G401.6 (cell line): ENCODE measurements around the gene PID1.

Experiments
- FAIRE-seq: peaks from 2 replicates; lab custom pipeline; 2012; peaks lifted over from hg19 to GRCh38; lab: Jason Lieb, UNC

The PID1 gene

DNA sequence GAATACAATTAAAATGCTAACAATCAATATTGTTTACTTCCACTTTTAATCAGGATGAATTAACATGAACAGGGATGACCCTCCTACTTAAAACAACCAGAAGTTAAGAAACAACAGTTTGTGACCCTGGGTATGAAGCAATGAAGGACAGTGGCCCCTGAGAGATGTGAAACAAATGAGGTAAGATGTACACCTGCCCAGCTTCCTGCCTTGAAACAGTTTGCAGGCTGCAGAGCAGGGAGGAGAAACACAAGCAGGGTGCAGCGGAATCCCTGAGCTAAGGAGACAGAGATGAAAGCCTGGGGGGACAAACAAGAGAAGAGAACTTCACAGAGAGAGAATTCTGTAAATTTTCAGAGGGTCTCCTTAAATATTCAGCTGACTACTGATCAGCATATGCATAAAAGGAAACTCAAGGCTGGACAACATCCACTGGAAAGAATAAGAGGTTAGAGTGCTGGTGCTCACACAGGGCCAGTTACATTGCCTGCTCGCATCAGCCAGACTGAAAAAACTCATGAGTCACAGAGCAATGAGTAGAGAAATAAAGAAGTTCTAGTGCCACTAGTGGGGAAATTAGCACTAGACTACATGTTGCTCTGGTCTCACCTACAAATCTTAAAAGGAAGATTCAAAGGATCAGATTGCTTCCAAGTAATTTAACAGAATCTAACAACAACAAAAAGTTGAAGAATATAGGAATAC, 106.4 kb downstream of the PID1 start:
- FAIRE-seq, result no peak

DNA sequence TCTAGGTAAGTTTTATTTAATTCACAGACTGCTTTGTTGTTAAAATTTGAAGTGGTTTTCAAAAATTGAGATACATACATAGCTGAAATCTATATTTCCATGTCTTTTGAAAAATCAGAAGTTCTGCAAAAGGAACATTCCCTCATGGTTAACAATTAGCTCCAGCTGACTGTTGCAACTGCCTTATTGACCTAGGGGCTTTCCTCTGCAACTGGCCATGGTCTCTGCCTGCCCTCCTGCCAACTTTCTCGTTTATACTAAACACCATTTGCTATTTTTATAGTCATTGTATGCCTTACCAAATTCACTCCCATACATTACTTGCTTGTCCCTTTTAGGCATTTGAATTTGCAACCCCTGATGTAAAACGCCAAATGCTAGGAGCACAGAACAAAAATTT, 107.2 kb downstream of the PID1 start:
- no peak for FAIRE-seq

DNA sequence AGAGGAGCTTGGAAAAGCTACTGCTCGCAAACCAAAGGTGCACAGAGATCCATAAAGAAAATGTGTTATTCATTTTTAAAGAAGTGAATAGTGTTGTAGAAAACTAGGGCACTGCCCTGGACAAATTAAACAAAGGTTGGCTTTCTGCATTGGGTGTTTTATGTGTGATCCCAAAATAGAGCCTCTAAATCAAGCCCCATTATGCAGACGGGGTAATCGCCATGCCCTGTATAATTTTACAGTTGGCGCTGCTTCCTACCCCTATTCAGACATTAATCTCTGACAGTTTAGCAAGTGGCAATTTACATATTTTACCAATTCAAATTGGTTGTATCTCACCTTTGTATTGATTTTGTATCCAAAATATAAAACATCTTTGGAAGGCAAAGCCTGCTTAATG, 109.1 kb downstream of the PID1 start:
- FAIRE-seq, result no peak

DNA sequence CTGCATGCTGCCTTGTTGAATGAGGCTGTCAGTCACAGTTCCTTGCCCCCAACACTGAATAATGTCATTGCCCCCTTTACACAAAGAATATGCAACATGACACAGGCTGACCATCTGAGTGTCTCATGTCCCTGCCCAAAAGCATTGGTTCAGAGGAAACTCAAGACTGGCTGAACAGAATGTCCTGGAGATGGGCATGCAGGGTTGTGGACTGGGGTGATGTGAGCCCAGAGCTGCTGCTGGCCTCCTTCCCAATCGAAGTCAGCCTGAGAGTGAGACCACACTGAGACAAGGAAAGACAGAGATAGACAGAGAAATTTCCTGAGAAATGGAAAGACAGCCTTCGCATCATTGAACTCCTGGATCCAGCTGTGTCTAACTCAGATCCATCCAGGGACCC, 110.1 kb downstream of the PID1 start:
- FAIRE-seq, result no peak

DNA sequence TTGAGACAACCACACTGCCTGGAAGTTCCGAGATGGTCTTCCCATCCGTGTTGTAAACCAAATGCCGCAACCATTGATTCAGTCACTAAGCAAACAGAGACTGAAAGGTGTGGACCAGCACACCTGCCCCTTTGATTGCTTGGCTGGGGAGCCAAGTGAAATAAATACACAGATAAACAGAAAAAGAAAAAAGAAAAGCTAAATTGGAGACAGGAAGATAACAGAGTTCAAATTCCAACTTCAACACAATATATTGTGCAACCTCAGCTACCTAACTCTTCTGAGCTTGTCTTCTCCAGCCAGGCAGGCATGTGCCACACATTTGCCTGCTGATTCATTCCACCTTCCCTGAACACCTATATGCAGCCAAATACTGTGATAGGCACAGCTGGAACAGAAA, 110.9 kb downstream of the PID1 start:
- no peak for FAIRE-seq

DNA sequence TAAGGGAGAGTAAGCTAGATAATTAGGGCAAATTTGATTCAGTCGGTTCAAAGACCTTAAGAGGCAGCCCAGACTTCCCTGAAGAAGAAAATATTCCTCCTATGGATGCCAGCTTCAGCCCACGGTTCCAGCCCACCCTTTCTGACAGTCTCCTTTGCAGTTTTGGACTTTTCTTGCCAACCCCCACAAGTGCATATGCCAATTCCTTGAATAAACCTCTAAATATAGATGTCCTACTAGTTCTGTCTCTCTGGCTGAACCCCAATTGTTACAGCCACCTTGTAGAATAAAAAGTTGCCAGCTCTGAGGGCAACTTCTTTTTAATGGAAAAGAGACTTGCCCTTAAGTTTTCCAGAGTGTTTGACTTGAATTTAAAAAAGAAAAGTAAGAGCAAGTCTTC, 111.7 kb downstream of the PID1 start:
- no peak for FAIRE-seq

DNA sequence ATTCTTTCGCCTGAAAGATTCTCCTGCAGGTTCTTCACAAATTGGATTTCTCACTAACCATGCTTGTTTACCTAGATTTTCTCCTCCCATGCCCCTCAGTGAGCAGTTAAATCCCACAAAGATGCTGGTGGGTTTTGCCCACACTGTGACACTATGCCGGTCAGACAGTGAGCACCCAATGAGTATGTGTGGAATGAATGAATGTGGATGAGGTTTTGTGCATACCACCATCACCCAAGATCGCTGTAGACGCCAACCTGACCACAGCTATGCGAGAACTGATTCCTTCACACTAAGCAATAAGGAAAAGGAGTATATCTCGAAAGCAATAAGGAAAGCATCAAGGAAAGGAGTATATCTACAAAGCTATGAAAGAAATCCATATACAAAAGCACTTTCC, 116.7 kb downstream of the PID1 start:
- FAIRE-seq, result no peak

DNA sequence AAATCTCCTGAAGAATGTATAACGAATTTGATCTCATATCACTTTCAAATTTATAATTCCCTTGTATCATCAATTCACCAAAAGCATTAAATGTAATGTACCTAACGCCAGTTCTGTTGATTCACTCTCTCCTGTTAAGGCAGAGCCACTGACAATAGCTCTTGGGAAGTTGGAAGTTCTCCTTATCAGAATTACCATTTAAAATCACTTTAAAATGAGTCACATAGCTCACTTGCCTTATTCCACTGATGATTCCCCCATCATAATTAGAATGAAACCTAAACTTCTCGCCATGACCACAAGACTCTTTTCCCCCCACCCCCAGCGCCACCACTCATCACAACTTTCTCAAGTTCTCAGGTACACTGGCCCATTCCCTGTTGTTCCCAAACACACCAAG, 117.1 kb downstream of the PID1 start:
- no peak for FAIRE-seq

DNA sequence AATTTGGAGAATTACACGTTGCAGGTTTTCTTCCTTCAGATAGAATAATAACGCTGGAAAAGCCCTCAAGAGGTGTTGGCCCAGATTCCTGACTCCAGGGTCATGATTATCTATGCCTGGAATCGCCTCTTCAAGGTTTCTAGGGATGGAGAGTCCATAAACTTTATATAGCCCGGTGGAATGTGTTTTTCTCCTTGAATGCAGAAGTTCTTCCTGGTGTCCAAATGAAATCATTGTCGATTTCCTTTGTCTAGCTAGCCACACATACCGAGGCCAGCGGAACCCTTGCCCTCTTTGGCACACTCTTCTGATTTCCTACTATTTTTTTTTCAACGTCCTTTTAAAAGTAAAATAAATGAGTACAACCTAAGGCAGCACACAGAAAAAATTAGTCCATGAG, 117.8 kb downstream of the PID1 start:
- no peak for FAIRE-seq

DNA sequence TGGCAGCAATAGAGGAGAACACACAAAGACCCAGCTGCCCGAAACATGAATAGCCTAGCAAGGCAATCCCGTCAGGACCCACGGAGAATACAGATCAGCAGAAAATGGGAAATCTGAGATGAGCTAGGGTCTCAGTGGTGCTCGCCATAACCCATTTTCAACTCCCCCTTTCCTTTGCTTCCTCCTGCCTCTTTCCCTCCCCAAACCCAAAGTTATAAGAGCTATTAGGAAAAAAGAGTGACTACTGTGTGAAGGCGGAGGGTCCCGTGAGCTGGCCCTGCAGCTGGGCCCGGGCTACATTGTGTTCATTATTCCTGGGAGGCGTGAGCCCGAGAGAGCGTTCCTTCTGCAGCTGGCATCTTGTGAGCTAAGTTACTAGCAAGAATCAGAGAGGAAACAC, 118.4 kb downstream of the PID1 start:
- FAIRE-seq, result no peak

DNA sequence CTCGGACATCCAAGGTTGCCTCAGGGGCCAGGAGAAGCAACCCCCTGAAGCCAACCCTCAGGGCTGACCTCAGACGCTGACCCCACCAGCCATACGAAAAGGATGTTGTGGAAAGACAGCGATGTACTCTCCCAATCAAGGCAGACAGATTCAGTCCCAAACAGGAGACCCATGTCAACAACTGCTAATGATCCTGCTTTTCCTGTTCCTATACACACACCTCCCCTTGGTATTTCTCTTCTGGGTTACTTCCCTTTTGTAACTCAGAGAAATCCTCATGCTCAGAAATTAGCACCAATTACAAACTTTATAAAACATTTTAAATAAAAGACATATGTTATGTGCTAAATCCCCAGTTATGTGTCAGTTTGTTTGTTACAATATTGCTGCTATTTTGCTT, 120.8 kb downstream of the PID1 start:
- no peak for FAIRE-seq

DNA sequence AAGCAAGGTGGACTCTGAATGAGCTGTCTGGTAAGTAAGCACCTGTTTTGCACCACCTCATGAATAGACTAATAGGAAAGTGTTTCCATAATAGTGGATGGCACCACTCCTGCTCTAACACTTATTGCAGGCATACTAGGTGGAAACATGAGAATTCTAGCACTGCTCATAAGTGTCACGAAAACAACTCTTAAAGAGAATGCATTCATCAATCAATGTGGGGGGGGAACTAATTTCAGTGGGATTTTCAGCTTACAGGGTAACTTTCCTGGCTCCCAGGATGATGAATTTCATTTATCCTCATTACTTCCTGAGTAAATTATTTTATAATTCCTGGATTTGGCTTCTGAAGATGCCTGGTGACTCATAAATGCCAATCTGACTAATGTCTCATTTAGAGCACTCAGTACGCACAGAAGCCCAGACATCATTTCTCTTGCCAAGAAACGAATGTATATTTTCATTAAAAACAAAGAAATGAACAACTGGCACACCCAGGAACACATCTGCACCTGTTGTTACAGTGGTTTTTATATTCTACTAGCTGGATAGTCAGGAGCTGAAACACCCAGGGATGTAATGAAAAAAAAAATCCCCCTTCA, 129.6 kb downstream of the PID1 start:
- no peak for FAIRE-seq

DNA sequence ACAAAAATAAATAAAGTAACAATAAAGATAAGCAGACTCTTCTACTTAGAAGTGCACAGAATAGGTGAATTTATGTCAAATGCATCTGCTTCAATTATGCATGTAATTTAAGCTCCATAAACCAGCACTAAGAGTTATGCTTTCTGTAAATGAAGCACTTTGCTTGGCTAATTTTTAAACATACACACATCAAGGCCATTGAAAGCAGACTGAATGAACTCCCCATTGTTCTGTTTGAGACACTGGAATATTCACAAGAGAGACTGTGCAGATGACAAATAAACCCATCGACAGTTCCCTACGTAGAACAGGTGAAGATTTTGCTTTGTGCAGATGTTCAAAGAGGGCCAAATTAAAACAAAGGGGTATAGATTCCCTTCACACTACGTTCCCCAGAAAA, 133.4 kb downstream of the PID1 start:
- no peak for FAIRE-seq

DNA sequence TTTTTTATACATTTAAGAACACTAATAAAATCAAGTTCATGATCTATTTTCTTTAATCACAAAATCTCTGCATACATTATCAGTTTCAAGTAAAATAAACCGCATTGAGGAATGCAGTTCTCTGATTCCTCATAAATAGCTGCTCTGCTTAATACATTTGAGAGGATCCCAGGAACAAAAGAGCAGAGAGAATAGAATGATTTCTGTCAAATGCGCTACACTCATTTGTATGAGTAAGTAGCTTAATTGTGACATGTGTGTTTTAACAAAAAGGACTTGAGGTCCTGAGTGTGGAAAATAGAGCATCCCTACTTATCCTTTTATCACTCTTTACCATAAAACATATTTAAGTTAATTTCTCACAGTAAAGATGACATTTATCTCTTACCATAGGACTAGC, 134.0 kb downstream of the PID1 start:
- FAIRE-seq, result no peak

DNA sequence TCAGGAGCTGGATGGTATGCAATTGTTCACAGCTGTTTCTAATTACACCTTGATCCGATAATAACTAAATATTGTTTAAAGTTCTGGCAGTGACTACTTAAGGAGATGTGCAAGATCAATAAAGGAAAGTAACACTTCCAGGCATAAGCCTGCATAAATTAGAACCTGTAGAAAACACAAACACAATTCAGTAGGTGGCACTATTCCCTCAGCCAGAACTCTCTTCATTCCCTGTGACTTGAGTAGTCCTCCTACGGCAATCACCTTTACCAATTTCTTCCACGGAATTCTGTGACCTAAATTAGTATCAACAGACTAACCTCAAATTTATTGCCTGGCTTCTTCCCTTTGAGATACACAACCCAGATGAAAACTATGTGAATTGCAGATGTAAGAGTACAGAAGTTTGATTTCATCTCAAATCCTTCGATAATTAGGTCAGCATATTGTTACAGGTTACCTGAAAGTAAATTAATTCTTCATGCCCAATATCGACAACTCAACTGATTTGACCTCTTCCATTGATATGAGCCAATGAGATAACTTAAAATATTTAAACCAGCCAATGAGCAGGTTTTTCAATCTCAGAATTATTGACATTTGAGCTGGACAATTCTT, 137.8 kb downstream of the PID1 start:
- FAIRE-seq, result no peak

DNA sequence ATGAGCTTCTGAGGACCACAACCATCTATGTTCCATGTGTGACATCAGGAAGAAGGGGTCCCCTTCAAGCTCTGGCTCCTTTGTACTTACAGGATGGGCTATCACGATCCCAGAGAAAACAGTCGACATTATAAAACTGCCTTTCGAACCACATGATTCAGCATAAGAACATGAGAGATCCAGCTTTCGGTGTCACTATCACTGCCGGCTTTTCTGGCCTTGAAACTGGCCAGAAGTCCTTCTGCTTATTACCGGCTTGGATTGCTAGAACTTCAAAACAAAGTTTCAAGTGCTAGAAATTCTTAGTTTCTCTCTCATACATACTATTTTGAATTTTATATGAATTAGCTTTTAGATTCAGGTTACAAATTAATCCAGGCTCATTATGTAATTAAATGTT, 138.9 kb downstream of the PID1 start:
- no peak for FAIRE-seq

DNA sequence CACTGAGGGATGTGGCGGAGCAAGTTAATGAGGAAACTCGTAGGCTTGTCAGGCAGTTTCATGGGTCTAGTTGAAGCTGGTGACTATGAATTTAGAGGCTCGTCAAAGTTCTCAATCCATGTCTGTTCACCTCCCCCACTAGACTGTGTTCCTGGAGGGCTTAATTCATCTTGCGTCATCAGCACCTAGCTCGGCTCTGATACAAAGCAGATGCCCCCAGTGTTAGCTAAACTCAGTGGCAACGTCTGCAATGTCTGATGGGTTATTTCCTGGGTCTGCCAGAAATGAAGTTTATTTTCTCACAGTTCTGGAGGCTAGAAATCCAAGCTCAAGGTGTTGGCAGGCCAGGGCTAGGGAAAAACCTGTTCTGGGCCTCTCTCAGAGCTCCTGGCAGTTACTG, 140.6 kb downstream of the PID1 start:
- FAIRE-seq, result no peak

DNA sequence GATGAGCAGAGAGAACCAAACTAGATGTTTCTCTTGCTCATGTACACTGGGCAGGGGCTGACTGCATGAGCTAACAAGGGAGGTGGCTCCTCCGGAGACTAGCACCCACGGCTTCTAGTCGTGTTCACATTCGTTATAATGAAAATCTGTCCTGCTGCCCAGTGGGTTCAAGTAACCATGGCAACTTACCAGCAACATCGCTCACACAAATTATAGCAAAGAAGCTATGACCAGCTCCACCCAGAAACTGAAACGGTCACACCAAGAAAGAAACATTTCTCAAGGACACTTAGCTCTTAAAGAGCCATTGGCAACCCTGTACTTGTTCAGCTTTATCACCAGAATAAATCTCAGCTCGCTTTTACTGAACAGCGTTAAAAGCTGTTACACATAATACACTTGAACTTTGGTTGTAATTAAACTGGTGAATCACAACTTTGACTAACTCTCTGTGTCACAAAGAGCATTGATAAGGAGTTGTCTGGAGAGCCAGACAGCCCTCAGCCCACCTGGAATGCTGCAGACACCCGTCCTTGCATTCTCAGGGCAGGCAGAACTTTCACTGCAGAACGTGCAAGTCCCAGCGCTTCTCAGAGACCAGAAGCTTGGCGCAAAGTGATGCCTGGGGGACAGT, 141.2 kb downstream of the PID1 start:
- FAIRE-seq, result no peak

DNA sequence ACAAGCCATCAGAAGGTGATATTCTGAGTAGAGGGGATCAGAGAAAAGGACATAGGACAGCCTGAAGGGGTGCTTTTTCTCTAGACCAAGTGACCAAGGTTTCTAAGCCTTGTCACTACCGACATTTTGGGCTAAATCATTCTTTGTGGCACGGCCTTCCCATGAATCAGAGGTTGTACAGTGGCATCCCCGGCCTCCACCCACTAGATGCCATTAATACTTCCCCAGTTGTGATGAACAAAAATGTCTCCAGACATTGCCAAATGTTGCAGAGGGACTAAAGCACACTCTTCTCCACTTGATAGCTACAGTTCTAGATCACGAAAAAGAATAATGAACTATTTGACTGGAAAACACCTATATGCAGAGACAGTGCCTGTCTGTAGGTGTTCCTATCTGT, 143.6 kb downstream of the PID1 start:
- FAIRE-seq, result no peak

DNA sequence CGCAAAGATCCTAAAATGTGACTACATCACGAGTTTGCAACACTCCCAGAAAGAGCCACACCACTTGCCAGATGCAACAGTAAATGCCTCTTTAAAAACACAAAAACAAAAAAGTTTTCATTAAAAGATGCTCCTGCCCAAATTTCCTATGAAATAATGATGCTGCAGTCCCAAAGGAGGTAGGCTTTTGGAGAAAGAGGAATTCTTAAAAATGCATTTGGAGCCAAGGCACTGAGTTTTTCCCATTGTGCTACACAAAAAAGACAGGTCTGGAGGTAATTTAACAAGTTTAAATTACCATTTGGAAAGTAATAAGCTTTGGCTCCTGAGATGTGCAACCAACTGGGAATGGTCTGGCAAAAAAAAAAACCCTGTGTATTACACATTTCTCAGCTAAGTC, 145.0 kb downstream of the PID1 start:
- FAIRE-seq, result no peak

DNA sequence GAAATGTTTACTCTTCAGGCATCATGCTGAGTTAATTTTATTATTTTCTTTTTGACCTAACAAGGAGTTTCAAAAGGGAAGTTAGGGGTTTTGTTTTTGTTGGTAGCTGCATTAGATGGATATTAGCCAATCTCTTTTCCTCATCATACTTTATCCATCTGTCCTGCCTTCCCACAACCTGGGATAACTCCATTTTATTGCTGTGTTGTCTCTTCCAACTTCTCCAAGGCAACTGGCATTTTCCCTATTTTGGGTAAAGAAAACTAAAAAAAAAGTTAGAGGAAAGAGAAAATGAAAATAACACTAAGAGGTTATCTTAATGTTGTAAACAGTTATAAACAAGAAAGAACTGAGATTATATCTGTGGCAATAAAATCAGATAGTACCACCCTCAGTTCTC, 147.0 kb downstream of the PID1 start:
- FAIRE-seq, result no peak

DNA sequence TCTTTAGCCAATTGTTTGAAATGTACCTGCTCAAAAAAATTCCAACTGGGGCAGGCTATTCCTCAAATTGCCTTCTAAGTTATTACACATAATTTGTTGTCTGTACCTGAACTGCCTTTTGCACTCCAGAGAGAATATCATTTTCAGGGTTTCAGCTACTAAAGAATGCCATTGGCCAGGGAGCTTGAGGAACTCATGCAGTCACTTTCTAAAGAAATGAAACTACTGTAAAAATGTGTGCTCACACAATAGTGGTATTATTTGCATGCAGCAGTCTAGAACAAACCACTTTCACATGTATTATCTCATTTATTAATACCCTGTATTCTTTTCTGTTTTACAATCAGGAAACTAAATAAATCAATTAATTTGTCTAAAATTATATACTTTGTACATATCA, 152.2 kb downstream of the PID1 start:
- no peak for FAIRE-seq

DNA sequence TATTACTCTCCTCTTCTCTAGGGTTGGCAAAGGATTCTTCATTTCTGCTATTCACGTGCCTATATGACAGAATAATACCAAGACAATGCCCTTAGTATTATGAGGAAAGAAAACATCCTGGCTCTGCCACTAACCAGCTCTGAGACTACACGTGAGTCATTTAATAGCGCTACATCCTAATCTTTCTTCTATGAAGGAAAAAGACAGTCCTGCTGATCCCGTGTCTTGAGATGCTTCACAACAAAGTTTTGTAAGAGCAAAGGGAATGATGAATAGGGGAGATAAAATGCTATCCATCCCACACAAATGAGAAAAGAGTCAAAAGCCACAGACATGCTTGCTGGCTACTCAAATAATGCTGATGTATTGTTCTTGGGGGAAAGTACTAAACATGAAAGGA, 152.8 kb downstream of the PID1 start:
- no peak for FAIRE-seq

DNA sequence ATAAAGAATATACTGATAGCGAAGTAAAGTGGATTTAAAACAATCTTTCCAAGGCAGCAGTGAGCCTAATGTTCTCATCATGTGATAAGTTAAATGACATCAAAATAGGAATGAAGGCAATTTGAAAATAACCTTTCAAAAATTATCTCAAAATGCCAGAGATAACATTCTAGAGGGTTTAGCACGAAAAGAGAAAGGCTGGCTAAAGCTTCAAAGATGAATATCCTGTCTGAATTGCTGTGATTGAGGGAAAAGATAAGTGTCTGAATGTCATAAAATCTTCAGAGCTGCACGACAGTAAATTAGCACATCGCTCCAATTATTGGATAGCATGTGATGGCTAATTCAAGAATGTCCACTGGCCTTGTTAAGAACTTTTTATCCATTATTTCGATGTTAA, 159.3 kb downstream of the PID1 start:
- no peak for FAIRE-seq
